ENCODE measurements around the gene ZNF646. TPM values are rescaled to one million over a fixed set of nuclear protein-coding genes. Genes with fewer than 3 reads are reported as not detected.

Gene ZNF646
- polyA plus RNA-seq, 1 experiment, result 4.2 TPM

- no peak for DNase-seq (ENCODE audit: low read depth)
- ChIA-PET POLR2A (no interaction called here), CTCF (interaction anchor here (1.0 to 1.2 kb wide), 2 partner anchors 15 to 94 kb away, joined by 3 read pairs; partner anchors contain the start of genes HSD3B7 and VKORC1)
- Histone ChIP-seq H3K4me3 (ENCODE audit: low read depth, low read length) (no peak overlapping the region), H3K36me3 (ENCODE audit: control insufficient read depth, insufficient read depth, low read length) (peaks cover 38% of the 10 kb centered on the region), H3K27me3 (ENCODE audit: control insufficient read depth, insufficient read depth, low read length) (no peaks in the 10 kb centered on the region)
- no peak for TF ChIP-seq CTCF (IDR thresholded peaks at IDR 0.05; ENCODE audit: insufficient read depth, low read depth, low read length)
These were observed 5.2 kb downstream of the ZNF646 start for GRCh38 chr16:31079342-31079944.

GRCh38 chr16:31080035-31080629, 5.9 kb downstream of the ZNF646 start:
- peaks cover 41% of the 10 kb centered on the region for H3K36me3 ChIP-seq (ENCODE audit: control insufficient read depth, insufficient read depth, low read length)
- DNase-seq (ENCODE audit: low read depth), result no peak
- no peak for TF ChIP-seq CTCF (IDR thresholded peaks at IDR 0.05; ENCODE audit: insufficient read depth, low read depth, low read length)
- ChIA-PET CTCF (interaction anchor here (1.0 to 1.2 kb wide), 2 partner anchors 14 to 95 kb away, joined by 3 read pairs; partner anchors contain the start of genes HSD3B7 and VKORC1), POLR2A (no interaction called here)
- H3K4me3 ChIP-seq (ENCODE audit: low read depth, low read length), result no peak overlapping the region
- H3K27me3 ChIP-seq (ENCODE audit: control insufficient read depth, insufficient read depth, low read length), result no peaks in the 10 kb centered on the region

GRCh38 chr16:31080756-31081419, 6.7 kb downstream of the ZNF646 start:
- no peak overlapping the region for H3K4me3 ChIP-seq (ENCODE audit: low read depth, low read length)
- no peaks in the 10 kb centered on the region for H3K27me3 ChIP-seq (ENCODE audit: control insufficient read depth, insufficient read depth, low read length)
- DNase-seq (ENCODE audit: low read depth), result no peak
- TF ChIP-seq CTCF (IDR thresholded peaks at IDR 0.05; ENCODE audit: insufficient read depth, low read depth, low read length), result no peak
- H3K36me3 ChIP-seq (ENCODE audit: control insufficient read depth, insufficient read depth, low read length), result peaks cover 43% of the 10 kb centered on the region
- POLR2A ChIA-PET, result no interaction called here
- CTCF ChIA-PET, result no interaction called here

- ChIA-PET POLR2A (no interaction called here), CTCF (no interaction called here)
- no peaks in the 10 kb centered on the region for H3K27me3 ChIP-seq (ENCODE audit: control insufficient read depth, insufficient read depth, low read length)
- H3K36me3 ChIP-seq (ENCODE audit: control insufficient read depth, insufficient read depth, low read length), result peaks cover 42% of the 10 kb centered on the region
- no peak for DNase-seq (ENCODE audit: low read depth)
- no peak for TF ChIP-seq CTCF (IDR thresholded peaks at IDR 0.05; ENCODE audit: insufficient read depth, low read depth, low read length)
- H3K4me3 ChIP-seq (ENCODE audit: low read depth, low read length), result no peak overlapping the region
These were observed 7.5 kb downstream of the ZNF646 start for GRCh38 chr16:31081428-31082351.

Data from BJ (cell line).